ENCODE data around the gene BOC.

The BOC gene

GRCh38 chr3:113255100-113255853 is 43.9 kb downstream of the BOC start:
- peak in 1 of 3 experiments; percentile 13 for TF ChIP-seq CTCF (IDR thresholded peaks at IDR 0.05; ENCODE audit: unreplicated experiment in 3 of 3)

GRCh38 chr3:113255854-113256615 is 44.7 kb downstream of the BOC start:
- H3K27me3 Mint-ChIP-seq (ENCODE audit: low read depth) = no peaks in the 10 kb centered on the region
- H3K4me1 Mint-ChIP-seq = peaks cover 80% of the 10 kb centered on the region
- peaks cover 84% of the 10 kb centered on the region for H3K36me3 Mint-ChIP-seq (ENCODE audit: low read depth)
- H3K27ac Mint-ChIP-seq = peak overlapping the region; percentile 31 to 92 (median 89)
- TF ChIP-seq CTCF (IDR thresholded peaks at IDR 0.05; ENCODE audit: unreplicated experiment in 3 of 3) = no peak
- no peak overlapping the region for H3K4me3 Mint-ChIP-seq
- no peaks in the 10 kb centered on the region for H3K9me3 Mint-ChIP-seq

More at GRCh38 chr3:113255100-113255853, 43.9 kb downstream of the BOC start:
- Mint-ChIP-seq H3K4me3 (peak overlapping the region in 2 of 3 experiments; percentile 8 to 37), H3K27me3 (ENCODE audit: low read depth) (no peaks in the 10 kb centered on the region), H3K9me3 (no peaks in the 10 kb centered on the region), H3K27ac (peak overlapping the region; percentile 40 to 93 (median 92)), H3K36me3 (ENCODE audit: low read depth) (peaks cover 84% of the 10 kb centered on the region), H3K4me1 (peaks cover 72% of the 10 kb centered on the region)

- Mint-ChIP-seq H3K9me3 (no peaks in the 10 kb centered on the region), H3K27me3 (ENCODE audit: low read depth) (no peaks in the 10 kb centered on the region), H3K4me3 (peak overlapping the region in 1 of 3 experiments; percentile 4), H3K4me1 (peaks cover 87% of the 10 kb centered on the region), H3K36me3 (ENCODE audit: low read depth) (peaks cover 83% of the 10 kb centered on the region), H3K27ac (peak overlapping the region; percentile 5 to 99 (median 98))
- no peak for TF ChIP-seq CTCF (IDR thresholded peaks at IDR 0.05; ENCODE audit: unreplicated experiment in 3 of 3)
These were observed 47.0 kb downstream of the BOC start for GRCh38 chr3:113258361-113258760.

- Mint-ChIP-seq H3K9me3 (no peaks in the 10 kb centered on the region), H3K27me3 (ENCODE audit: low read depth) (no peaks in the 10 kb centered on the region), H3K4me3 (no peak overlapping the region), H3K27ac (peak overlapping the region in 2 of 3 experiments; percentile 98 to 99), H3K36me3 (ENCODE audit: low read depth) (peaks cover 81% of the 10 kb centered on the region), H3K4me1 (peaks cover 88% of the 10 kb centered on the region)
- no peak for TF ChIP-seq CTCF (IDR thresholded peaks at IDR 0.05; ENCODE audit: unreplicated experiment in 3 of 3)
These were observed 47.8 kb downstream of the BOC start for GRCh38 chr3:113259196-113259595.

GRCh38 chr3:113261063-113261625 is 49.8 kb downstream of the BOC start:
- H3K27ac Mint-ChIP-seq = peak overlapping the region; percentile 93 to 99 (median 98)
- TF ChIP-seq CTCF (IDR thresholded peaks at IDR 0.05; ENCODE audit: unreplicated experiment in 3 of 3) = no peak

More at GRCh38 chr3:113261063-113261625, 49.8 kb downstream of the BOC start:
- Mint-ChIP-seq H3K4me3 (peak overlapping the region in 2 of 3 experiments; percentile 39 to 46), H3K4me1 (peaks cover 92% of the 10 kb centered on the region), H3K27me3 (ENCODE audit: low read depth) (no peaks in the 10 kb centered on the region), H3K9me3 (no peaks in the 10 kb centered on the region), H3K36me3 (ENCODE audit: low read depth) (peaks cover 85% of the 10 kb centered on the region)
